ENCODE measurements around the gene RUFY2. TPM values are rescaled to one million over a fixed set of nuclear protein-coding genes. Genes with fewer than 3 reads are reported as not detected.
A peak's percentile ranks its signal among the peaks of the same experiment; 100 is the strongest.

Gene RUFY2
- total RNA-seq, 1 experiment from 2014 or later: 25.9 TPM

GRCh38 chr10:68332259-68333057 is 74.6 kb downstream of the RUFY2 start, which contains the start of gene PBLD:
PBLD (minus strand) TSS chr10:68332928; CDS start chr10:68306844, 26,084 bp downstream.
- DNase-seq (ENCODE audit: unreplicated experiment): peak; percentile 85
- intact Hi-C loops (cut with micrococcal nuclease): no loop called here
- POLR2A ChIA-PET: interaction anchor here (0.6 to 4.0 kb wide), 43 partner anchors 9 to 624 kb away, joined by 3 to 55 read pairs (median 4); partner anchors contain the start of genes CCAR1, DDX21, DNAJC12 and HERC4
- BruUV-seq (replicated peaks): no TSS peak
- Mint-ChIP-seq H3K4me3 (ENCODE audit: unreplicated experiment) (peak within 1 kb of the TSS; percentile 97), H3K36me3 (ENCODE audit: insufficient read depth, unreplicated experiment) (peaks cover 56% of the 10 kb centered on the region), H3K9me3 (ENCODE audit: unreplicated experiment) (no peaks in the 10 kb centered on the region), H3K27ac (ENCODE audit: low read depth, unreplicated experiment) (peak within 1 kb of the TSS; percentile 99), H3K27me3 (ENCODE audit: insufficient read depth, unreplicated experiment) (no peaks in the 10 kb centered on the region), H3K4me1 (ENCODE audit: insufficient read depth, unreplicated experiment) (peaks cover 37% of the 10 kb centered on the region)
- CTCF ChIA-PET: interaction anchor here (0.6 to 2.8 kb wide), 10 partner anchors 15 to 1712 kb away, joined by 3 to 14 read pairs (median 4); no protein-coding TSS in a partner anchor
- peak; percentile 29 for TF ChIP-seq CTCF (IDR thresholded peaks at IDR 0.05; ENCODE audit: unreplicated experiment)

- no peaks in the 10 kb centered on the region for H3K27me3 Mint-ChIP-seq (ENCODE audit: insufficient read depth, unreplicated experiment)
- ChIA-PET CTCF (interaction anchor here (0.6 to 2.8 kb wide), 4 partner anchors 107 to 264 kb away, joined by 3 to 14 read pairs (median 4); no protein-coding TSS in a partner anchor), POLR2A (interaction anchor here (0.5 to 4.0 kb wide), 35 partner anchors 9 to 1891 kb away, joined by 3 to 55 read pairs (median 4); partner anchors contain the start of genes CCAR1, DDX21, DNAJC12 and HERC4)
- TSS peak; percentile 65 for BruUV-seq (replicated peaks)
- intact Hi-C loops (cut with micrococcal nuclease): no loop called here
- peak within 1 kb of the TSS; percentile 99 for H3K27ac Mint-ChIP-seq (ENCODE audit: low read depth, unreplicated experiment)
- H3K4me1 Mint-ChIP-seq (ENCODE audit: insufficient read depth, unreplicated experiment): peaks cover 29% of the 10 kb centered on the region
- no peaks in the 10 kb centered on the region for H3K9me3 Mint-ChIP-seq (ENCODE audit: unreplicated experiment)
- DNase-seq (ENCODE audit: unreplicated experiment): peak; percentile 97
- TF ChIP-seq CTCF (IDR thresholded peaks at IDR 0.05; ENCODE audit: unreplicated experiment): no peak
- peak within 1 kb of the TSS; percentile 97 for H3K4me3 Mint-ChIP-seq (ENCODE audit: unreplicated experiment)
- peaks cover 48% of the 10 kb centered on the region for H3K36me3 Mint-ChIP-seq (ENCODE audit: insufficient read depth, unreplicated experiment)
Measured at GRCh38 chr10:68331455-68332258, 75.4 kb downstream of the RUFY2 start, which contains the start of gene HNRNPH3. HNRNPH3 (plus strand) TSS chr10:68332064; CDS start chr10:68337222, 5,158 bp downstream.

- no peak for DNase-seq (ENCODE audit: unreplicated experiment)
- peaks cover 22% of the 10 kb centered on the region for H3K4me1 Mint-ChIP-seq (ENCODE audit: insufficient read depth, unreplicated experiment)
- no TSS peak for BruUV-seq (replicated peaks)
- H3K27me3 Mint-ChIP-seq (ENCODE audit: insufficient read depth, unreplicated experiment): no peaks in the 10 kb centered on the region
- H3K36me3 Mint-ChIP-seq (ENCODE audit: insufficient read depth, unreplicated experiment): peaks cover 41% of the 10 kb centered on the region
- POLR2A ChIA-PET: interaction anchor here (0.5 to 4.0 kb wide), 15 partner anchors 13 to 691 kb away, joined by 3 to 55 read pairs (median 4); partner anchors contain the start of genes DDX50, HERC4 and SIRT1
- intact Hi-C loops (cut with micrococcal nuclease): no loop called here
- H3K9me3 Mint-ChIP-seq (ENCODE audit: unreplicated experiment): no peaks in the 10 kb centered on the region
- no peak for TF ChIP-seq CTCF (IDR thresholded peaks at IDR 0.05; ENCODE audit: unreplicated experiment)
- H3K4me3 Mint-ChIP-seq (ENCODE audit: unreplicated experiment): peak overlapping the region; percentile 97
- CTCF ChIA-PET: interaction anchor here (0.9 to 1.2 kb wide), 2 partner anchors 107 to 118 kb away, joined by 3 to 5 read pairs; no protein-coding TSS in a partner anchor
- peak overlapping the region; percentile 99 for H3K27ac Mint-ChIP-seq (ENCODE audit: low read depth, unreplicated experiment)
Measured at GRCh38 chr10:68330852-68331454, 76.1 kb downstream of the RUFY2 start.
